Stomach (tissue), 4 donors: ENCODE data around the gene AEBP2.

Source experiments
- CTCF ChIP-seq, 7 experiments: fragments of 450-650 bp in 4 of 7; fragments of 200-600 bp in 3 of 7; sonication (generic) in 3 of 7; IDR thresholded peaks; one replicate each; pipeline ENCODE4 v1.5.1; 2016 to 2019; ENCODE audit warnings: antibody characterized with exemption in 7 of 7, control low read depth in 2 of 7, mild to moderate bottlenecking in 1 of 7
- POLR2A ChIP-seq, 4 donors: fragments of 450-650 bp; IDR thresholded peaks; one replicate each; pipeline ENCODE4 v1.6.1; 2016; ENCODE audit warnings: antibody characterized with exemption in 4 of 4, control low read depth in 2 of 4, mild to moderate bottlenecking in 1 of 4, moderate library complexity in 1 of 4

- TF ChIP-seq POLR2A (IDR thresholded peaks at IDR 0.05): no peak
- no peak for TF ChIP-seq CTCF (IDR thresholded peaks at IDR 0.05)
These were observed 45.9 kb downstream of the AEBP2 start for GRCh38 chr12:19485240-19485639.
